PC-9 (cell line): ENCODE results near the gene RASGEF1B. TPM values are rescaled to one million over a fixed set of nuclear protein-coding genes. Genes with fewer than 3 reads are reported as not detected.

Experiments used
- BruUV-seq: library from RNA; stranded (reverse); fragments of 400-500 nt; replicated peaks from 2 replicates; lab custom pipeline; 2021; lab: Mats Ljungman, UMichigan
- CTCF ChIA-PET: fragments of 300-600 bp; sonication (Branson Sonifier 250); formaldehyde crosslinking; loops from one replicate; lab custom pipeline; 2022; ENCODE audit warnings: antibody characterized with exemption; lab: Charles Lee
- POLR2A ChIA-PET: fragments of 300-600 bp; sonication (Branson Sonifier 250); formaldehyde crosslinking; loops from one replicate; lab custom pipeline; 2022; ENCODE audit warnings: antibody characterized with exemption; ENCODE audit not compliant: unreplicated experiment; lab: Charles Lee
- DNase-seq, 2 experiments: peaks; one replicate each; pipeline versions ENCODE4 v3.0.0 to v3.0.0-alpha.2; 2015 to 2022; ENCODE audit warnings: mixed read lengths in 1 of 2
- H2AFZ ChIP-seq: fragments of 200-600 bp; sonication (generic); 2 replicates; pipeline ENCODE4 v1.8.1; 2017; ENCODE audit warnings: antibody characterized with exemption
- H3F3A ChIP-seq: fragments of 200-600 bp; sonication (generic); 2 replicates; pipeline ENCODE4 v1.8.1; 2017; ENCODE audit warnings: antibody characterized with exemption, mild to moderate bottlenecking, low read depth; ENCODE audit not compliant: insufficient read depth
- H3K27ac ChIP-seq: fragments of 200-600 bp; sonication (generic); 2 replicates; pipeline ENCODE4 v1.6.1; 2016; ENCODE audit warnings: mixed run types
- H3K27me3 ChIP-seq: fragments of 200-600 bp; sonication (generic); 2 replicates; pipeline ENCODE4 v1.6.1; 2016; ENCODE audit warnings: low read depth, mixed run types; ENCODE audit not compliant: insufficient read depth
- H3K36me3 ChIP-seq: fragments of 200-600 bp; sonication (generic); 2 replicates; pipeline ENCODE4 v1.6.1; 2016; ENCODE audit warnings: low read depth, mixed run types
- H3K4me1 ChIP-seq: fragments of 200-600 bp; sonication (generic); replicated peaks from 2 replicates; pipeline ENCODE4 v1.6.1; 2016; ENCODE audit warnings: mixed run types; ENCODE audit not compliant: insufficient read depth
- H3K4me2 ChIP-seq: fragments of 200-600 bp; sonication (generic); 2 replicates; pipeline ENCODE4 v1.6.1; 2017; ENCODE audit warnings: mixed run types
- H3K4me3 ChIP-seq: fragments of 200-600 bp; sonication (generic); 2 replicates; pipeline ENCODE4 v1.6.1; 2016; ENCODE audit warnings: mixed run types
- H3K79me2 ChIP-seq: fragments of 200-600 bp; sonication (generic); 2 replicates; pipeline ENCODE4 v1.6.1; 2017; ENCODE audit warnings: low read depth, mixed run types
- H3K9me2 ChIP-seq: fragments of 200-600 bp; sonication (generic); 2 replicates; pipeline ENCODE4 v1.8.1; 2017; ENCODE audit warnings: mild to moderate bottlenecking; ENCODE audit not compliant: insufficient read depth
- H3K9me3 ChIP-seq: fragments of 200-600 bp; sonication (generic); 2 replicates; pipeline ENCODE4 v1.8.1; 2016; ENCODE audit warnings: low read depth; ENCODE audit not compliant: insufficient read depth
- H4K20me1 ChIP-seq: fragments of 200-600 bp; sonication (generic); 2 replicates; pipeline ENCODE4 v1.8.1; 2017; ENCODE audit not compliant: insufficient read depth
- CTCF ChIP-seq: fragments of 200-600 bp; sonication (generic); conservative IDR thresholded peaks from 2 replicates; pipeline ENCODE4 v1.6.1; 2017; ENCODE audit warnings: mixed run types, antibody characterized with exemption, mild to moderate bottlenecking, moderate library complexity
- EZH2 ChIP-seq: fragments of 200-600 bp; sonication (generic); IDR thresholded peaks from 2 replicates; pipeline ENCODE4 v1.8.0; 2017; ENCODE audit warnings: antibody characterized with exemption, low read depth
- intact Hi-C: fragments of 100-400 bp; cut with micrococcal nuclease; formaldehyde crosslinking; loops from one replicate; pipeline ENCODE4 v1.10.0; 2022; ENCODE audit not compliant: unreplicated experiment
- total RNA-seq: library from RNA; stranded (reverse); gene quantifications from 2 replicates; pipeline ENCODE4 v1.2.3, GENCODE V29; 2021

RASGEF1B gene
- total RNA-seq, 1 experiment from 2014 or later, result 1.0 TPM

- no TSS peak for BruUV-seq
- CTCF ChIA-PET, result no interaction called here
- POLR2A ChIA-PET, result no interaction called here
- intact Hi-C loops, result no loop called here
- Histone ChIP-seq H3K36me3 (no peaks in the 10 kb centered on the region), H3K9me3 (no peaks in the 10 kb centered on the region), H3K27ac (no peak overlapping the region), H2AFZ (no peak overlapping the region), H4K20me1 (no peaks in the 10 kb centered on the region), H3K27me3 (no peaks in the 10 kb centered on the region), H3K79me2 (no peaks in the 10 kb centered on the region), H3K4me2 (no peak overlapping the region), H3F3A (no peaks in the 10 kb centered on the region), H3K9me2 (no peaks in the 10 kb centered on the region), H3K4me1 (no peaks in the 10 kb centered on the region), H3K4me3 (no peak overlapping the region)
- no peak for DNase-seq
- no peak for TF ChIP-seq EZH2
- no peak for TF ChIP-seq CTCF
These were observed 28.1 kb upstream of the RASGEF1B start for GRCh38 chr4:81499840-81500239.

- CTCF ChIA-PET, result no interaction called here
These were observed 26.9 kb upstream of the RASGEF1B start for GRCh38 chr4:81498551-81499099.

GRCh38 chr4:81498046-81498445, 26.3 kb upstream of the RASGEF1B start:
- H2AFZ ChIP-seq, result no peak overlapping the region
- H3K36me3 ChIP-seq, result no peaks in the 10 kb centered on the region
- H3K4me1 ChIP-seq, result no peaks in the 10 kb centered on the region
- no TSS peak for BruUV-seq
- intact Hi-C loops, result no loop called here
- H3K27ac ChIP-seq, result no peak overlapping the region
- no peak overlapping the region for H3K4me3 ChIP-seq
- ChIA-PET CTCF (no interaction called here), POLR2A (no interaction called here)
- H3K9me3 ChIP-seq, result no peaks in the 10 kb centered on the region
- no peak for DNase-seq
- TF ChIP-seq EZH2 (no peak), CTCF (no peak)
- no peaks in the 10 kb centered on the region for H4K20me1 ChIP-seq
- H3K79me2 ChIP-seq, result no peaks in the 10 kb centered on the region
- H3K4me2 ChIP-seq, result no peak overlapping the region
- H3F3A ChIP-seq, result no peaks in the 10 kb centered on the region
- no peaks in the 10 kb centered on the region for H3K27me3 ChIP-seq
- no peaks in the 10 kb centered on the region for H3K9me2 ChIP-seq

More at GRCh38 chr4:81498551-81499099, 26.9 kb upstream of the RASGEF1B start:
- Histone ChIP-seq H3K79me2 (no peaks in the 10 kb centered on the region), H3K4me1 (no peaks in the 10 kb centered on the region), H4K20me1 (no peaks in the 10 kb centered on the region), H3K36me3 (no peaks in the 10 kb centered on the region), H3K9me3 (no peaks in the 10 kb centered on the region), H3K27me3 (no peaks in the 10 kb centered on the region), H3F3A (no peaks in the 10 kb centered on the region), H3K9me2 (no peaks in the 10 kb centered on the region), H3K27ac (no peak overlapping the region), H2AFZ (no peak overlapping the region), H3K4me2 (no peak overlapping the region), H3K4me3 (no peak overlapping the region)
- TF ChIP-seq CTCF (no peak), EZH2 (no peak)
- DNase-seq, result no peak
- BruUV-seq, result no TSS peak
- POLR2A ChIA-PET, result interaction anchor here (0.5 kb wide), 1 partner anchor 26 kb away, joined by 3 read pairs; no protein-coding TSS in a partner anchor
- intact Hi-C loops, result no loop called here
